ENCODE results near the gene CASP8AP2.

- TF ChIP-seq CEBPB (IDR thresholded peaks at IDR 0.05): no peak
- no peak for TF ChIP-seq TAF1 (IDR thresholded peaks at IDR 0.05; ENCODE audit: low read depth)
- no peak for TF ChIP-seq FOXM1 (IDR thresholded peaks at IDR 0.05; ENCODE audit: borderline replicate concordance, low read depth)
- no peak for TF ChIP-seq YY1 (IDR thresholded peaks at IDR 0.05; ENCODE audit: low read depth)
- no peak for TF ChIP-seq ZBTB7A (IDR thresholded peaks at IDR 0.05; ENCODE audit: low read depth)
- TF ChIP-seq REST (IDR thresholded peaks at IDR 0.05; ENCODE audit: low read depth): no peak
- no peak for TF ChIP-seq RAD21 (IDR thresholded peaks at IDR 0.05; ENCODE audit: low read depth)
- no peak for TF ChIP-seq EGR1 (IDR thresholded peaks at IDR 0.05)
- no peak for TF ChIP-seq EP300 (IDR thresholded peaks at IDR 0.05; ENCODE audit: borderline replicate concordance)
- TF ChIP-seq TEAD4 (IDR thresholded peaks at IDR 0.05): no peak
Measured at GRCh38 chr6:89790403-89790802, 39.3 kb upstream of the CASP8AP2 start.

Measured in Ishikawa (cell line).